Smooth muscle cell (in vitro differentiated cells): ENCODE results near the gene DHRSX. TPM values are rescaled to one million over a fixed set of nuclear protein-coding genes. Genes with fewer than 3 reads are reported as not detected.
"Not testable (repeated sequence)": the region's sequence is repeated elsewhere in the genome, so short reads cannot be mapped to it uniquely, and the experiment has no call there.

ENCODE experiments used
- DNase-seq: peaks from one replicate; lab custom pipeline; 2025; ENCODE audit not compliant: unreplicated experiment; lab: John Stamatoyannopoulos, UW
- H2AFZ ChIP-seq: fragments of 200-600 bp; sonication (generic); 2 replicates; pipeline ENCODE4 v1.6.0; 2016; ENCODE audit warnings: antibody characterized with exemption, low read depth, mild to moderate bottlenecking
- H3F3A ChIP-seq: fragments of 200-600 bp; sonication (generic); 2 replicates; pipeline ENCODE4 v1.6.0; 2017; ENCODE audit warnings: antibody characterized with exemption, low read depth
- H3K27ac ChIP-seq: fragments of 200-600 bp; sonication (generic); 2 replicates; pipeline ENCODE4 v1.5.1; 2016; ENCODE audit warnings: low read depth, mild to moderate bottlenecking
- H3K27me3 ChIP-seq: fragments of 200-600 bp; sonication (generic); 2 replicates; pipeline ENCODE4 v1.6.1; 2016; ENCODE audit warnings: low read depth, mild to moderate bottlenecking
- H3K36me3 ChIP-seq: fragments of 200-600 bp; sonication (generic); 2 replicates; pipeline ENCODE4 v1.5.1; 2016; ENCODE audit warnings: low read depth
- H3K4me1 ChIP-seq: fragments of 200-600 bp; sonication (generic); 2 replicates; pipeline ENCODE4 v1.5.1; 2016; ENCODE audit warnings: low read depth
- H3K4me2 ChIP-seq: fragments of 200-600 bp; sonication (generic); 2 replicates; pipeline ENCODE4 v1.6.0; 2016; ENCODE audit warnings: mild to moderate bottlenecking
- H3K4me3 ChIP-seq: fragments of 200-600 bp; sonication (generic); 2 replicates; pipeline ENCODE4 v1.5.1; 2016; ENCODE audit warnings: mild to moderate bottlenecking
- H3K79me2 ChIP-seq: fragments of 200-600 bp; sonication (generic); 2 replicates; pipeline ENCODE4 v1.6.0; 2016; ENCODE audit warnings: low read depth, mild to moderate bottlenecking
- H3K9ac ChIP-seq: fragments of 200-600 bp; sonication (generic); 2 replicates; pipeline ENCODE4 v1.6.0; 2016; ENCODE audit warnings: low read depth
- H3K9me3 ChIP-seq: fragments of 200-600 bp; sonication (generic); replicated peaks from 2 replicates; pipeline ENCODE4 v1.5.1; 2016; ENCODE audit warnings: low read depth
- H4K20me1 ChIP-seq: fragments of 200-600 bp; sonication (generic); 2 replicates; pipeline ENCODE4 v1.6.0; 2016; ENCODE audit warnings: low read depth
- WGBS: methylation state at CpG from one replicate; pipeline ENCODE4 v1.1.7; 2016; ENCODE audit warnings: low lambda C conversion rate; 5-methylcytosine and 5-hydroxymethylcytosine counted together
- polyA plus RNA-seq: library from polyadenylated mRNA; unstranded; fragments of >200 nt; fragmentation: Nextera tagmentation; extraction: Ambion mirVana; gene quantifications from 2 replicates; pipeline ENCODE4 v1.2.1, GENCODE V29; 2016
- total RNA-seq: library from RNA; depleted of rRNA; stranded (reverse); fragments of >200 nt; gene quantifications from 2 replicates; pipeline ENCODE4 v1.2.3, GENCODE V29; 2014
- TF ChIP-seq, protein P1 (sequence below): fragments of 200-600 bp; sonication (generic); IDR thresholded peaks from 2 replicates; pipeline ENCODE4 v1.5.1; 2017; ENCODE audit warnings: borderline replicate concordance, mild to moderate bottlenecking, antibody characterized with exemption; ENCODE audit not compliant: insufficient read depth, poor library complexity, severe bottlenecking

The DHRSX gene
- total and polyA plus RNA-seq, 2 experiments from 2014 or later = 32.5 to 49.9 TPM

DNA sequence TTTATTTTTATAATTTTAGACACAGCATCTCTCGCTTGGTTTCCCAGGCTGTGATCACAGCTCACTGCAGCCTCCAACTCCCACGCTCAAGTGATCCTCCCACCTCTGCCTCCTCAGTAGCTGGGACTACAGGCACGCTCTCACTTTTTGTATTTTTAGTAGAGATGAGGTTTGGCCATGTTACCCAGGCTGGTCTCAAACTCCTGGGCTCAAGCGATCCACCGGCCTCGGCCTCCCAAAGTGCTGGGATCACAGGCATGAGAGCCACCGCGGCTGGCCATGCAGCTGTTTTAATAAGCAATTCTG, 39.1 kb downstream of the DHRSX start:
- H3K4me1 ChIP-seq = peaks cover 11% of the 10 kb centered on the region
- peaks cover 74% of the 10 kb centered on the region for H4K20me1 ChIP-seq
- no peaks in the 10 kb centered on the region for H3K36me3 ChIP-seq
- no peak overlapping the region for H3K9ac ChIP-seq
- no peak overlapping the region for H3K27ac ChIP-seq
- no peak overlapping the region for H3K4me2 ChIP-seq
- H3F3A ChIP-seq = no peaks in the 10 kb centered on the region
- H3K9me3 ChIP-seq = no peaks in the 10 kb centered on the region
- H2AFZ ChIP-seq = no peak overlapping the region
- no peaks in the 10 kb centered on the region for H3K27me3 ChIP-seq
- H3K79me2 ChIP-seq = peaks cover 43% of the 10 kb centered on the region
- H3K4me3 ChIP-seq = no peak overlapping the region
- DNase-seq = no peak
- WGBS = 97% methylated on average over 8 of the region's 8 CpGs
- TF ChIP-seq, protein P1, sequence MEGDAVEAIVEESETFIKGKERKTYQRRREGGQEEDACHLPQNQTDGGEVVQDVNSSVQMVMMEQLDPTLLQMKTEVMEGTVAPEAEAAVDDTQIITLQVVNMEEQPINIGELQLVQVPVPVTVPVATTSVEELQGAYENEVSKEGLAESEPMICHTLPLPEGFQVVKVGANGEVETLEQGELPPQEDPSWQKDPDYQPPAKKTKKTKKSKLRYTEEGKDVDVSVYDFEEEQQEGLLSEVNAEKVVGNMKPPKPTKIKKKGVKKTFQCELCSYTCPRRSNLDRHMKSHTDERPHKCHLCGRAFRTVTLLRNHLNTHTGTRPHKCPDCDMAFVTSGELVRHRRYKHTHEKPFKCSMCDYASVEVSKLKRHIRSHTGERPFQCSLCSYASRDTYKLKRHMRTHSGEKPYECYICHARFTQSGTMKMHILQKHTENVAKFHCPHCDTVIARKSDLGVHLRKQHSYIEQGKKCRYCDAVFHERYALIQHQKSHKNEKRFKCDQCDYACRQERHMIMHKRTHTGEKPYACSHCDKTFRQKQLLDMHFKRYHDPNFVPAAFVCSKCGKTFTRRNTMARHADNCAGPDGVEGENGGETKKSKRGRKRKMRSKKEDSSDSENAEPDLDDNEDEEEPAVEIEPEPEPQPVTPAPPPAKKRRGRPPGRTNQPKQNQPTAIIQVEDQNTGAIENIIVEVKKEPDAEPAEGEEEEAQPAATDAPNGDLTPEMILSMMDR = no peak

DNA sequence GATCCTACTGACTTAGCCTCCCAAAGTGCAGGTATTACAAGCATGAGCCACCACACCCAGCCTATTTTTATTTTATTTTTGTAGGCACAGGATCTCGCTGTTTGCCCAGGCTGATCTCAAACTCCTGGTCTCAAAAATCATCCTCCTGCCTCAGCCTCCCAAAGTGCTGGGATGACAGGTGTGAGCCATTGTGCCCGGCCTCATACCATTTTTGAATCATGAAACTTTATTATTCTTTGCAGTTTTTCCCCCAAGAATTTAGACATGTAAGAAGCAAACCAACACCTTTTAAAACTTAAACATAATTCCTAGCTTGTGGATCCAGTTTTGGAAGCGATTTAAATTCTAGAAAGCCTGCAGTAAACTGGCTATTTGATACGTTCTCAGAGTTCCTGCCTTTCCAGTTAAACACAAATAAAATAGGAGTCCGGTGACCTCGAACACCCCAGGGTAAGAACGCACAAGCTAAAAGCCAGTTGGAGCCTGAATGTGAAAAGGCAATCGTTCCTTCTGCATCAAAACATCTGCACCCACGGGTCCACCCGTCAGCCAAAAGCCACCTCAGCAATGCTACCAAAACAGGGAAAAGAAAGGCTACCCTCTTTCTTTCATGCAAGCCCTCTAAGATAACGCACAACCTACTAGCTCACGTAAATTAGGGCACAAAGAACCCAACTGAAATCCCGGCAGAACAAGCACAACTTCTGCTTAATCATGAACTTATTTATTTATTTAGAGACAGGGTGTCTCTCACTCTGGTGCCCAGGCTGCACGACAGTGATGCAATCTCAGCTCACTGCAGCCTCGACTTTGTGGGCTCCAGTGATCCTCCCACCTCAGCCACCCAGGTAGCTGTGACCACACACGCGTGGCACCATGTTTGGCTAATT, 39.7 kb downstream of the DHRSX start:
- not testable (repeated sequence) for H3K27ac ChIP-seq, H3K36me3 ChIP-seq, H3F3A ChIP-seq, H3K4me3 ChIP-seq, H3K9ac ChIP-seq, H3K4me2 ChIP-seq, H3K9me3 ChIP-seq, H3K27me3 ChIP-seq, DNase-seq, H2AFZ ChIP-seq
- WGBS = 86% methylated on average over 17 of the region's 17 CpGs
- H3K4me1 ChIP-seq = peaks cover 11% of the 10 kb centered on the region
- H4K20me1 ChIP-seq = peaks cover 73% of the 10 kb centered on the region
- peaks cover 37% of the 10 kb centered on the region for H3K79me2 ChIP-seq

GRCh38 chrX:2460048-2460447, 40.7 kb downstream of the DHRSX start:
- not testable (repeated sequence) for H3K9ac ChIP-seq, H3K4me2 ChIP-seq, H3K27me3 ChIP-seq, H3F3A ChIP-seq, H3K9me3 ChIP-seq, H3K27ac ChIP-seq, DNase-seq, H3K4me3 ChIP-seq, H2AFZ ChIP-seq, H3K36me3 ChIP-seq
- WGBS = 93% methylated on average over 10 of the region's 10 CpGs
- Histone ChIP-seq H4K20me1 (peaks cover 71% of the 10 kb centered on the region), H3K79me2 (peaks cover 36% of the 10 kb centered on the region), H3K4me1 (peaks cover 11% of the 10 kb centered on the region)

DNA sequence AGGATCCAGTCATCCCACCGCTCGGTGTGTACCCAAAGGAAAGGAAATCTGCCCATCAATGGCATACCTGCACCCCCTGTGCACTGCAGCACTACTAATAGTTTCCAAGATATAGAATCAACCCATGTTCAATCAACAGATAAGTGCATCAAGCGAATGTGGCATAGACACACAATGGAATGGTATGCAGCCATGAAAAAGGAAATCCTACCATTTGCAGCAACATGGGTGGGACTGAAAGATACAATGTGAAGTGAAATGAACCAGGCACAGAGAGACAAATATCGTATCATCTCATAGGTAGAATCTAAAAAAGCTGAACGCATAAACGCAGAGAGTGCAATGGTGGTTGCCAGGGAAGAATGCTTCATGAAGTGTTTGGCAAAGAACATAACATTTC, 42.5 kb downstream of the DHRSX start:
- 86% methylated on average over 6 of the region's 6 CpGs for WGBS
- TF ChIP-seq, protein P1 = no peak
- H3F3A ChIP-seq = no peaks in the 10 kb centered on the region

More for the DNA sequence above, 42.5 kb downstream of the DHRSX start:
- no peak overlapping the region for H3K4me3 ChIP-seq
- H4K20me1 ChIP-seq = peaks cover 71% of the 10 kb centered on the region
- H3K27ac ChIP-seq = no peak overlapping the region
- H3K4me1 ChIP-seq = peaks cover 9% of the 10 kb centered on the region
- H3K9me3 ChIP-seq = no peaks in the 10 kb centered on the region
- DNase-seq = no peak
- no peaks in the 10 kb centered on the region for H3K36me3 ChIP-seq
- H3K9ac ChIP-seq = no peak overlapping the region
- H3K4me2 ChIP-seq = no peak overlapping the region
- no peak overlapping the region for H2AFZ ChIP-seq
- H3K27me3 ChIP-seq = no peaks in the 10 kb centered on the region
- peaks cover 38% of the 10 kb centered on the region for H3K79me2 ChIP-seq
